NCI-H748 (cell line): Measurements from ENCODE around the gene SLC39A7.

ENCODE experiments used
- DNase-seq: peaks from one replicate; lab custom pipeline; 2025; ENCODE audit not compliant: unreplicated experiment; lab: John Stamatoyannopoulos, UW

Gene SLC39A7

GRCh38 chr6:33204415-33205190 is 3.9 kb downstream of the SLC39A7 start, which contains the start of gene HSD17B8:
TSS of gene HSD17B8 (plus strand) at chr6:33204655. CDS start at chr6:33204669, 14 bp downstream.
- peak; percentile 98 for DNase-seq

DNA sequence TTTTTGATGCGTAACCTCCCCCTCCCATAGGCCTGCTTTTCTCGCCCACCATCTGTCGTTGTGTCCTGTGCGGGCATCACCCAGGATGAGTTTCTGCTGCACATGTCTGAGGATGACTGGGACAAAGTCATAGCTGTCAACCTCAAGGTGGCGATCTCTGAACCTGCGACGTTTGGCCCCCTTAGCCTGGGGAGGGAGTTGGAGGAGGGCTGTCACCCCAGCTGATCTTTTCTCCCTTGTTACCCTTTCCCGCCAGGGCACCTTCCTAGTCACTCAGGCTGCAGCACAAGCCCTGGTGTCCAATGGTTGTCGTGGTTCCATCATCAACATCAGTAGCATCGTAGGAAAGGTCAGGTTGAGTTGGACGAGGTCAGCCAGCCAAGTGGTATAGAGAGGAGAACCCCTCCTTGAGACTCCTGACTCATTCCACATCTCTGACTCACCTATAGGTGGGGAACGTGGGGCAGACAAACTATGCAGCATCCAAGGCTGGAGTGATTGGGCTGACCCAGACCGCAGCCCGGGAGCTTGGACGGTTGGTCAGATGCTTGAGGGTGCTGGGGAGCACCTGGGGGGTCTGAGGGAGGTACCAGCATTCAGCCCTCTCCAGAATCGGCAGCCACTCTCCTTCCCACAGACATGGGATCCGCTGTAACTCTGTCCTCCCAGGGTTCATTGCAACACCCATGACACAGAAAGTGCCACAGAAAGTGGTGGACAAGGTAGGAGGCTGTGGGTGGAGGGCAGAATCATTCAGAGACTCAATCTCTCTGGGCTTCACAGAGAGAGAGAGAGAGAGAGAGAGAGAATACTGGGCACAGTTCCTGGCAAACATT is 4.7 kb downstream of the SLC39A7 start:
- peak; percentile 57 for DNase-seq

- no peak for DNase-seq
Measured at GRCh38 chr6:33206027-33206863, 5.6 kb downstream of the SLC39A7 start.

DNA sequence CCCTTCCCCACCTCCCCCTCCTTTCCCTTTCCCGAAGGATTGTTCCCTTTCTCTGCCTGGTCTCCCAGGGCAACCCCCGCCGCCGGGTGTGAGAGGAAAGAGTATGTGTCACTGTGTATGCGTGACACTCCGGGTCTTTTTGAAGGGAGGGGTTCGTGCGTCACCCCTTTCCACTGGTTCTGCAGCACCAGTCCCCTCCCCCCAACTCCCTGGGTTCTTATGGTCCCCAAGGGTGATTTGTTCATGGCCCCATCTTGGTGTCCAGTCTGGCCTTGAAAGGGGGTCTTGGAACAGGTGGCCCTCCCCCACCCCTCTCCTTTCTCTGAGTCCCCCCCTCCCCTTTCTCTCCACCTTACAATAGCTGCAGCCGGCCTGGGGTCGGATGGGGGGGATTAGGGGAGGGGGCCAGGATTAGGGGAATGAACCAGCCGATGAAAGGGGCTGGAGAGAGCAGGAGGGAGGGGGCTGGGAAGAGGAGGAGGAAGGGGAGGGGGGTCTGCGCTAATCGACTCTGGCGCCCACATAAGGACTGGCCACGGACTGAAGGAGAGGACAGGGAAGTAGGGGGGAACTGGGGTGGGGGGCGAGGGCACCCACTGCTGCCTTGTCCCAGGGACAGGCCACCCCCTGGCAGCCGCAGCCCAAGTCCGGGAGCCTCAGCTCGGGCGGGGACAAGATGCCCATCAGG is 6.3 kb downstream of the SLC39A7 start:
- peak; percentile 59 for DNase-seq

DNA sequence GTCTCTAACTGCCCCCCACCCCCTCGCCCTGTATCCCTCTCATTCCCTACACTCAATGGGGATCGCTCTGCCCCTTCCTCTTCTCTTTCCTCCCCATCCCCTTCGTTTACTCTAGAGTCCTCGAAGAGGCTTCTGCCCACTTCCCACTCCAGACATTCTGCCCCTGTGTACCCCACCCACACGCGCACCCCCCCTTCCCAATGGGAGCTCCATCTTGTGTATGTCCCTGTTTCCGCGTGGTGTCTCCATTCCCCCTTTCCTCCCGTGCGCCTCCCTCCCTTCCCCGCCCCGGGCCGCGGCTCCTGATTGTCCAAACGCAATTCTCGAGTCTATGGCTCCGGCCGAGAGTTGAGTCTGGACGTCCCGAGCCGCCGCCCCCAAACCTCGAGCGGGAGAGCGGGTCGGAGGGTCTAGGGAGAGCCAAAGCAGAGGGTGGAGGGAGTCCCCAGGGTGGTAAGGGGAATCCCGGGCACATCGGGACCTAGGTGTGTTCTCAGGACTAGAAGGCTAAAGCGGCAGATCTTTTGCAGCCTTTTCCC is 7.0 kb downstream of the SLC39A7 start:
- DNase-seq, result peak; percentile 48

- peak; percentile 82 for DNase-seq
Measured at GRCh38 chr6:33208091-33208967, 7.7 kb downstream of the SLC39A7 start, which contains the start of gene RING1. TSS of gene RING1 (plus strand) at chr6:33208500. CDS start at chr6:33208823, 323 bp downstream.

- DNase-seq, result no peak
Measured at GRCh38 chr6:33209856-33210255, 9.2 kb downstream of the SLC39A7 start.

DNA sequence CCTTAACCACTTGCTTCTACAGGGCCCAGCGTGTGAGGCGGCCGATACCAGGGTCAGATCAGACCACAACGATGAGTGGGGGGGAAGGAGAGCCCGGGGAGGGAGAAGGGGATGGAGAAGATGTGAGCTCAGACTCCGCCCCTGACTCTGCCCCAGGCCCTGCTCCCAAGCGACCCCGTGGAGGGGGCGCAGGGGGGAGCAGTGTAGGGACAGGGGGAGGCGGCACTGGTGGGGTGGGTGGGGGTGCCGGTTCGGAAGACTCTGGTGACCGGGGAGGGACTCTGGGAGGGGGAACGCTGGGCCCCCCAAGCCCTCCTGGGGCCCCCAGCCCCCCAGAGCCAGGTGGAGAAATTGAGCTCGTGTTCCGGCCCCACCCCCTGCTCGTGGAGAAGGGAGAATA is 10.5 kb downstream of the SLC39A7 start:
- DNase-seq, result no peak

DNA sequence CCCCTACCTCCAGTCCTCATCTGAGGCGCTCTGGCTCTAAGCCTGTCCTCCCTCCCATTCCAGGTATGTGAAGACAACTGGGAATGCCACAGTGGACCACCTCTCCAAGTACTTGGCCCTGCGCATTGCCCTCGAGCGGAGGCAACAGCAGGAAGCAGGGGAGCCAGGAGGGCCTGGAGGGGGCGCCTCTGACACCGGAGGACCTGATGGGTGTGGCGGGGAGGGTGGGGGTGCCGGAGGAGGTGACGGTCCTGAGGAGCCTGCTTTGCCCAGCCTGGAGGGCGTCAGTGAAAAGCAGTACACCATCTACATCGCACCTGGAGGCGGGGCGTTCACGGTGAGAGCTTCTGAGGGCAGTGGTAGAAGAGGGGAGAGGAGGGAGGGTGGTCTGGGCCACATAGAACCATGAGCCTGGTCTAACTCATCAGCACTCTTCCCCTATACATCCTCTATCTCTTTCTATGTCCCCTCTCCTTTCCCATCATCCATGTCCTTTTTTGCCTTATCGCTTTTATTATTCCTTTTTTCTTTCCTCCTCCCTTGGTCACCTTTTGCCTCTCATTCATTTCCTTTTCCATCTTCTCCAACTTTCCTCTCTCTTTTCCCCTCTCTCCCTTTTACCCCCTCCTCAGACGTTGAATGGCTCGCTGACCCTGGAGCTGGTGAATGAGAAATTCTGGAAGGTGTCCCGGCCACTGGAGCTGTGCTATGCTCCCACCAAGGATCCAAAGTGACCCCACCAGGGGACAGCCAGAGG is 11.2 kb downstream of the SLC39A7 start:
- DNase-seq, result no peak

DNA sequence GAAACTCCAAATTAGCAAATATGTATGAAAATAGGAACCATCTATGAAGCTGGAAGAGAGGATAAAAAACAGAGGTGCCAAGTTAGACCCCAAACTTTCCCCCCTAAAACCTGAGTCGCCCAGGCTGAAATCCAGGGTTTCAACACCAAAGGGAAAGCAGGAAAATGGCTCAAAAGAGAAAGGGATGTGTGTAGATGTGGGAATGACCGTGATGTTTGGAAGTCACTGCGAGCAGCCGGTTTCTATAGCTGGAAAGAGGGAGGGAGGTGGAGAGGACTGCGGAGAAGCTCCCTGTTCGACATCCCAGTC is 12.1 kb downstream of the SLC39A7 start:
- DNase-seq, result no peak

GRCh38 chr6:33213166-33213988 is 12.7 kb downstream of the SLC39A7 start:
- peak; percentile 37 for DNase-seq

DNA sequence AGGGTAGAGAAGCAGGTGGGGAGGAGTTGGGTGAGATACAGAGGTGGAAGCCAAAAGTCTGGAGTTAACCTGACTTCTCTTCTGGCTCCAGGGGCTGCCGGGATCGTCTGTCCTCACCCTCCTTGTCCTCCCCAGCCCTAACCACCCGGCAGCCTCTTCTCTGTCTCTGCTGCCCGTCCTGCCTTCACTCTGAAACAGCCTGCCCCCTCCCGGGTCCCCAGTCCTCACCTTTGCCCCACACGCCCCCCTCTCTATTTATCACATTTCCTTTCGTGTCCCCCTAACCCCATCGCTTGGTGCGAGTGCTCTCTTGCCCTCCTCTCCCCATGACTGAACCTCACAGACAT is 13.3 kb downstream of the SLC39A7 start:
- no peak for DNase-seq

DNA sequence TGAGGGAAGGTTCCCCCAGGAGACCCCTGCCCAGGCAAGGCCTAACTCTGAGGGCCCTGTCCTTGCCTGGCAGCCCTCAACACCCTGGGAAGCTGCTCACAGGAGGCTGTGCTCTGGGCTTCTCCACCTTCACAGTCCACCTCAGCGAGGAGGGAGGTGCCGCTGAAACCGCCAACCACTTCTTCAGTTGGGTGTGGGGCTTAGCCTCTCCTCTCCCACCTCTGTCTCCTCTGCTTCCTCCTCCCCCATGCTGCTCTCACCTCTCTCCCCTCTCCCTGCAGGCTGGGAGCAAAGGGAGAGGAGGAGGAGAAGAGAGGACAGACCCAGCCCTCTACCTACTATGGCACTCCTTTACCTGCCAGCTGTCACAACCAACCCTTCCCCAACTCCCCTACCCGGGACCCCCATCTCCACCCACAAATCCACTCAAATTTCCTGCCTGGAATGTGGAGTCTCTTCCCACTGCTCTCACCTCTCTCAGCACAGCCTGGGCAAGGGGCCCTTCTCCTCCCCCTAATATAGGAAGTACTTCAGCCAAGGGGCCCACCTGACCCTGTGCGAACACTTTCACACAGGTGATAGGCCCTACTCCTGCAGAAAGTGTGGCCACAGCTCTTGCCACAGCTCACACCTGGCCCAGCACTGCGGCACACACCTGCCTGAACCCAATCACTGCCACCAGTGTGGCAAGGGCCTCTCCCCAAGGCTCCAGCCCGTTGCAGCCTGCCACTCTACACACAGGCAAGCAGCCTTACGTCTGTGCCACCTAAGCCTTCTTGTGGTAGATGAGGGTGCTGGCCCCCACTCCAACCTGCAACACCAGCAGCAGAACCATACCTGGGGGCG is 14.8 kb downstream of the SLC39A7 start:
- no peak for DNase-seq

DNA sequence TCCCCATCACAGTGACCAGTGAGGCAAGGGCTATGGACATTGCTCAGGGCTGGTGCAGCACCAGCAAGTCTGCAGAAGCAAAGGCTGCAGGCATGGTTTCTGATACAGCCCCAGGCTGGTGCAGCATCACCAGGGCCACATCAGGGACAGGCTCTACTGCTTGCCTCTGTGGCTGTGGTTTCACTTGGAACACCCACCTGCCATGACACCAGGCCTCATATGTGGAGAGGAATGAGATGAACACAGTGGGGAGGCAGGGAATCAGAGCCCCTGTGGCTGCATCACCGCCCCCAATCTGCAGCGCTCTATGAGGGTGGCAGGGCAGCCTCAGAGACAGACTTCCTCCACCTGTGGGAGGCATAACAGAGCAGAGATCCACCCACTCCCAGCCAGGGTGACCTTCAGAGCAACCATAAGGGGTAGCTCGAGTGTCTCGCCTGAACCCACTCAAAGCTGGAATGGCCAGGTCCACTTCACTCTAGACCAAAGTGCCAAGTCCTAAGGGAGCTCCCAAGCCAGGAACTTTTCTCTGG is 15.5 kb downstream of the SLC39A7 start:
- no peak for DNase-seq

- no peak for DNase-seq
Measured at GRCh38 chr6:33217246-33217645, 16.6 kb downstream of the SLC39A7 start.

DNA sequence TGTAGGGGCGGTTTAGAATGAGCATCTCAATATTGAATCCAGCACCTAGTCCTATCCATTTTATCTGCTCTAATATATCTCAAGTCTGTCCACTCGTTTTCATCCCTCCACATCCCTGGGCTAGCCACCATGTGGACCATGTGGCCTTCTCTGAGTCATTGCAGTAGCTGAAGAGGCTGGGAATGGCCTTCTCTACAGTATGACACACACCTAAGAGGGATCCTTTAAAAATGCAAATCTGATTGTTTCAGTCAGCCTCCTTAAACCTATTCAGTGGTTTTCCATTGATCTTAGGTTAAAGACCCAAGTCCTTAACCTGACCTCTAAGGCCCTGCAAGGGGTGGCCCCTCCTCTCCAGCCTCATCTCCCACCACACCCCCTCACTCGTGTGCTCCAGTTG is 17.0 kb downstream of the SLC39A7 start:
- no peak for DNase-seq
